ENCODE data around the gene HELZ2.
"Not testable (repeated sequence)": the region's sequence is repeated elsewhere in the genome, so short reads cannot be mapped to it uniquely, and the experiment has no call there.

Gene HELZ2

DNA sequence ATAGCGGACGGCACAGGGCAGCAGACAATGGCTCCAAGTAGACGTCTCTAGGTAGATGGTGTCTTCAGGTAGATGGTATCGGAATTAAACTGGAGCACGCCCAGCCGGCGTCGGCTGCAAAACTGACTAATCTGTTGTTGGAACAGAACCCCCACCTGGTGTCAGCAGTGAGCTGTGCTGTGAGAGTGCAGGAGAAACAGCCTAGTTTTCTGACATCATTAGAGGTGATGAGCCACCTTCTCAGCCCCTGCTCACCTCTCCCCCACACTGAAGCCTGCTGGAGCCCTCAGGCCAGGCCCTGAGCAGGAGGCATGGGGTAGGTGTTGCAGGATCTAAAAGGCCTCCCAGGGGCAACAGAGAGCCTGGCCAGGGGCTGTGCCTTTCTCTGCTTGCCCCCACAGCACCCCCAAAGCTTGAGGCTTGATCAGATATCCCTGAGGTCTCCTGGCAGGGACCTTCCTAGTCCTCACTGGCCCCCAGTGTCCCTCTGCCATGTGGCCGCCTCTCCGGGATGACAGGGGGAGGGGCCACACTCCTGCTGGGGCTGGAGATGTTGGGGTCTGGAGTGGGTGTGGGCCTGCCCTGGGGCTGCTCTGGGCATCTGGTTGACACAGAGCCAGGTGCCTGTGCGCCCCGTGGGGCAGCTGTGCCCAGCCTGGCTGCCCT lies 6.9 kb upstream of the HELZ2 start:
- DNase-seq (ENCODE audit: low read depth in 2 of 2, low spot score in 1 of 2), result peak in 1 of 2 donors; percentile 56

DNA sequence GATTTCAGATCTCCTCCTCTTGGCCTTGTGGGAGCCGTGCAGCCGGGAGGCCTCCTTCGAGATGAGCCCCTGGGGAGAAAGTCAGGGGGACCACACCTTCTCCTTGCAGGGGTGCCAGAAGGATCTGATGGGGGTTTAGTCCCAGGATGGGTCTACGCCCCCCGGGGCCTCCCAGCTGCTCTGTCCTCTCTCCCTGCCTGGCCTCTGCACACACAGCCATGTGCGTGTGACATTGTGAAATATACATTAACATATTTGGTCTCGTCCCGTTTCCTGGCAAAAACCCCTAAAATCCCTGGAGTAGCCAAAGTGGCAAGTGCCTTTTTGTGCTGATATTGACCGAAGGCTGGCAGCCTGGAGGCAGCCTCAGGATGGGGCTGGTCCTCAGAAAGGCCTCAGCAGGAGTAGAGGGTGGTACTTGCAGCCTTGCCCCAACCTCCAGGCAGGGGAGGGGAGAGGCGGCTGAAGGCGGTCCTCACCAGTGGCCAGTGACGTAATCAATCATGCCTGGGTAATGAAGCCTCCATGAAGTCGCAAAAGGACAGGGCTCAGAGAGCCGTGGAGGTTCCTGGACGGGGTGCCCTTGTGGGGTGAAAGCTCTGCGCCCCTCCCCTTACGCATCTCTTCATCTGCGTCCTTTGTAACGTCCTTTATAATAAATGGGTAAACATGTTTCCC lies 5.1 kb upstream of the HELZ2 start:
- no peak for DNase-seq (ENCODE audit: low read depth in 2 of 2, low spot score in 1 of 2)

DNA sequence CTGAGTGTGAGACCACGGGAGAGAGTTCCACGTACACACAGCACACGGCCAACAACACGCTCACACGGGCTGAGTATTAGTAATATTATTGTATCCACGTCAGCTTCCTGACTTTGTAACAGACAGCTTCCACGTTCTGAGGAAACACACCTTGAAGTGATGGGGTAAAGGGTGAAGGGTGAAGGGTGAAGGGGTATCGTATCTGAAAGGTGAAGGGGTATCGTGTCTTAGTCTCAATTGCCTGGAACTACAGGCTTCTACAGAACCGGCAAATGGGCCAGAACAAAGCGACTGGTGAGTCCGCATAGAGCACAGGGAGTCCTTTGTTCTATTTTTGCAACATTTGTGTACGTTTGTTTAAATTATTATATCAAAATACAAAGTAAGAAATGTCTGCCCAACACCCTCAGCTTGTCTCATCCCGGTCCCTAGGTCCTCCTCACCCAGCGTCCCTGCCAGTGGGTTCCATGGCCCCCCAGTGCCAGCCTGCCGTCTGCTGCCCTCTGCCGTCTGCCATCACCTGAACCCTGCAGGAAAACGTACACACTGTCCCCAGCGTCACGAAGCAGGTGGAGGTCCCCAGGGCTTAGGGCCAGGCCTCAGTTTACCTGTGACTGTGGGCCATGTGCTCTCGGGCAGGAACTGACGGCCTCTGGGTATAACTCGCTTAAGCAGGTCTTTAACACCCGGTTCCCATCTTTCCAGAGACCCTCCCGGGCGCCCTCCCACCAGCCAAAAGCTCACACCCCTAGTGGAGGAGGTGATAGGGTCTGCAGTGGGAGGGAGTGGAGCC lies 4.4 kb upstream of the HELZ2 start:
- no peak for DNase-seq (ENCODE audit: low read depth in 2 of 2, low spot score in 1 of 2)

DNA sequence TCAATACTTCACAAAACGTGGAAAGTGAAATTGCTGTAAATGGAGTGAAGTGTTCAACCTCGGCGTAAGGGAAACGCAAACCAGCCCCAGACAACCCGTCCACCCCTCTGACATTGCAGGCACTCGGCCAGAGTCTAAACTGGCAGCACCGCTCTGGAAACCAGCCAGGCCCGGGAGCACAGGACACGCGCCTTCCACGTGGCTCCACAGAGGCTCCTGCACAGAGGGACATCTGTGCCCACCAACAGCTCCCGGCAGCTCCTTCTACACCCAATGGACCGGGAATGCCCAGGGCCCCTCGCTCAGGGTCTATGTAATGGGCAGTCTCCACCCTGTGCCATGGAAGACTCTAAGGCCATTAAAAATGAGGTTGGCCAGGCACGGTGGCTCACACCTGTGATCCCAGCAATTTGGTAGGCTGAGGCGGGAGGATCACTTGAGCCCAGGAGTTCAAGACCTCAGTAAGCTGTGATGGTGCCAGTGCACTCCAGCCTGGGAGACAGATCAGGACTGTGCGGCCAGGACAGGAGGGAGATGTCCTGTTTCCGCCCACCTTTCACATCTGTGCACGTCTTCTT lies 3.4 kb upstream of the HELZ2 start:
- DNase-seq (ENCODE audit: low read depth in 2 of 2, low spot score in 1 of 2), result no peak

DNA sequence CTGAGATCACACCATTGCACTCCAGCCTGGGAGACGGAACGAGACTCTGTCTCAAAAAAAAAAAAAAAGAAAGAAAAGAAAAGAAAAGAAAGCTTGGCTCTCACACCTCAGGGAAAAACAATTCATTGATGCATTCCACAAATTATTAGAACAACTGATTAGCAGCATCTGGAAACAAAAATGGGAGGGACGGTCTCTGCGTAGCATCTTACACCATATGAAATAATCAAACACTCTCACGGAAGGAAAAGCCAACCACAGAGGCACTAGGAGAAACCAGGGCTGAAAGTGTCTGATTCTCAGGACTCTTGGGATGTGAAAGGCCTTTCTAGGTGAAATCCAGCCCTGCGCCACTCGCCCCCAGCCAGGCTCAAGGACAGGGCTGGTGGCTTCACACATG lies 2.3 kb upstream of the HELZ2 start:
- DNase-seq (ENCODE audit: low read depth in 2 of 2, low spot score in 1 of 2), result no peak

DNA sequence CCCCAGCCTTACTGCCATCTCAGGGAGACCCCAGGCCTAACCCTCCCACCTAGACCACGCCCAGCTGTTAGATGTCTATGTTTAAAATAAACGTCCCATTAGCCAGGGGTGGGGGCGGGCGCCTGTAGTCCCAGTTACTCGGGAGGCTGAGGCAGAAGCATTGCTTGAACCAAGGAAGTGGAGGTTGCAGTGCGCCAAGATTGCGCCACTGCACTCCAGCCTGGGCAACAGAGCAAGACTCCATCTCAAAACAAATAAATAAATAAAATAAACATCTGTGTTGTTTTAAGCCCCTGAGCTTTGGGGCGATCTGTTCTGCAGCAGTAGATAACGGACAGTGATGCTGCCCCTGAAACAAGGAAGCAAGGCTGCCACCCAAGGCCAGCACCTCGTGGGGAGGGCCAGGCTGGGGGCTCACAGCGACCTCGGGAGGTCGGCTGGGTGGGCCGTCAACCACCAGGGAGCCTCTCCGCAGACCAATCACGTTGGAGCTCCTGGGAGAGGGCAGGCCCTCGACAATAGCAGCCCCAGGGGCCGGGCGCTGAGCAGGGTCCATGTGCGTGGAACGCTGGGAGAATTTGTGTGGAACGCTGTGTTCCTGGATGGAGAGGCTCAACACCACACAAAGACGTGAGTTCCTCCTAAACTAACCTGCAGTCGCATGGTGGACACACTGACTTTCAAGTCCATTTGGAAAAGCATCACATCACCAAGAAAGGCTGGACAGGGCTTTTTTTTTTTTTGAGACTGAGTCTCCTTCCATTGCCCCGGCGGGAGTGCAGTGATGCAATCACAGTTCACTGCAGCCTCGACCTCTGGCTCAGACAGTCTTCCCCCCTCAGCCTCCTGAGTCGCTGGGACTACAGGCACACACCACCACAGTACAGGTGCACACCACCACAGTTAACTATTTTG lies 1.0 kb upstream of the HELZ2 start:
- no peak for DNase-seq (ENCODE audit: low read depth in 2 of 2, low spot score in 1 of 2)

DNA sequence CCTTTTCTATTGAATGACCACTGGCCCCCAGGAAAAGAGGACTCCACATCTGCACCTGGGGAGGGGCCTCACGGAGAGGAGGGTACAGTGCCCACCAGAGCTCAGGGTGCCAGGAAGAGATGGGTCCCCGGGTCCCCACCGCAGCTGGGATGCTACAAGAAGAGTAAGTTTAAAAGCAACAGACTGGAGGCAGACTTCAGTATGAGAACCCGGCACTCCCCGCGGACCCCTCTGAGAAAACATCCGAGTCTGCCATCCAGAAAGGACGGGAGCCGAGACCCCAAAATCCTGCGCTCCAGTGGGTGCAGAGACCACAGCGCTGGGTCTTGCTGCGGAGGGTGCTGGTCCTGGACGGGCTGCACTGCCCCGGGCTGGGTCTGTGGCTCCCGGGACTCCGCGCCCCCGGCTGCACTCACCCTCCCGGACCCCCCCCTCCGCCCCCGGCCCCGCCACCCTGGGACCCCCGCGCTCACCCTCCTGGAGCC lies 350 bp downstream of the HELZ2 start:
- DNase-seq (ENCODE audit: low read depth in 2 of 2, low spot score in 1 of 2), result no peak

DNA sequence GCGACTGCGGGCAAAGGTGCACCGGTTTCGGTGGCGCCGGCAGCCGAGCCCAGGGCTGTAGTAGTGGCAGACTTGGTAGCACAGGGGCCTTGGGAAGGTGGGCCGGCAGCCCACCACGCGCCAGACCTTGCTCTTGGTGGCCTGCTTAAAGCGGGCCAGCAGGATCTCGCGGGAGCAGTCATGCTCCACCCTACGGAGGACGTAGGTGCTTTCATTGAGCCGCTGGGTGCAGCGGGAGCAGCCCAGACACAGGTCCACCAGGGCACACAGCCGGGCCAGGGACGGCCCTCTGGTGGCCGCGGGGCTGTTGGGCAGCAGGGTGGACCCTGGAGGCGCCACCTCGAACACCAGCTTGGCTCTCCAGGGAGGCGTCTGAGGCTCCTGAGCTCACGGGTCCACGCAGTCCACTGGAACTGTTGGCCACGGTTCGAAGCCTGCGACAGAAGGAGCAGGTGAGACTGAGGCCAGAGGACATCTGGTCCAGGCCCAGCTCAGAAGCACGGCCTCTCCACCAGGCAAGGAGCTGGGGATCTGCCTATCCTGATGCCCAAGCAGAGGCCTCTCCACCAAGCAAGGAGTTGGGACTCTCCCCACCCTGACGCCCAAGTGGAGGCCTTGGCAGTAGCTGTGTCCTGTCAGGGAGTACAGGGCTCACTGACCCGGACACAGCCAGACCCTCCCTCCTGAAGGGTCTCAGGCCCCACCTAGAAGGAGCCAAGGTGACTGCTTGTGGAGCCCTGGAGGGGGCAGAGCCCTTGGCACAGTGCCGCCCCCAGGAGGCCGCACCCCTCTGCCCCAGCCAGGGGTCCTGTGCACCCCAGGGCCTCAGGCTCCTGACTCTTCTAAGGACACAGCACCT lies 1.0 kb downstream of the HELZ2 start:
- DNase-seq (ENCODE audit: low read depth in 2 of 2, low spot score in 1 of 2), result no peak

DNA sequence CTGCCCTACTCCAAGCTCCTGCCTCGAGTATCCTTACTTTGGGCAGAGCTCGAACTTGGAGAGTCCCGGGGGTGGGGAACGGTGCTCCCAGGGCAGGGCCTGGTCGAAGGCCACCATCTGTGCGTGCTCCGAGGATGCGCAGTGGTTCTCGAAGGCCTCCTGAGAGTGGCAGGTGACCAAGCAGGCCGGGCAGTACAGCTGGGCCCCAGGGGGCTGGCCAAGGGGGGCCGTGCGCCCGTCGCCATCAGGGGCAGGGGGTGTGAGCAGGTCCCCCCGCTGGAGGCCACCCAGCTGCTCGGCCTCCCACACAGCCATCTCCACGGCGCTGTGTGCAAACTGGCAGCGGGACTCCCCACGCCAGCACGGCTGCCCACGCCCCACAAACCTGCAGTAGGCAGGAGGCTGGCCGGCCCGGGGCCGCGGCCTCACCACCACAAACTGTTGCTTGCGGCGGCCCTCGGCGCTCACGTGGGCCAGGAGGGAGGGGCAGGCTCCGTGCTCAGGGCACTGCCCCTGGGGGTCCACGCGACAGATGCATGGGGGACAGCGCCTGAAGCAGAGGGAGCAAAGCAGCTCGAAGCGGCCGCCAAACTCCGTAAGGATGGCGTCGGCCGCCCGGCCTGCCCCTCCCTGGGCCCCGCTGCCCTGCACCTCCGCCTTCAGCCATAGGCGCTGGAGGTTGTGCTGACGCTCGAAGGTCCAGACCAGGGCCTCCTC lies 1.8 kb downstream of the HELZ2 start:
- DNase-seq (ENCODE audit: low read depth in 2 of 2, low spot score in 1 of 2), result no peak

DNA sequence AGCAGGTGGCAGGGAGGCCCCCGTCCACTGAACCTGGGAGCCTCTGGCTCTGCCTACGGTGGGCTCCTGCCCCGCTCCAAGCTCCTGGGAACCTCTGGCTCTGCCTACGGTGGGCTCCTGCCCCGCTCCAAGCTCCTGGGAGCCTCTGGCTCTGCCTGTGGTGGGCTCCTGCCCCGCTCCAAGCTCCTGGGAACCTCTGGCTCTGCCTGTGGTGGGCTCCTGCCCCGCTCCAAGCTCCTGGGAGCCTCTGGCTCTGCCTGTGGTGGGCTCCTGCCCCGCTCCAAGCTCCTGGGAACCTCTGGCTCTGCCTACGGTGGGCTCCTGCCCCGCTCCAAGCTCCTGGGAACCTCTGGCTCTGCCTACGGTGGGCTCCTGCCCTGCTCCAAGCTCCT lies 3.0 kb downstream of the HELZ2 start:
- DNase-seq (ENCODE audit: low read depth in 2 of 2, low spot score in 1 of 2), result not testable (repeated sequence)

DNA sequence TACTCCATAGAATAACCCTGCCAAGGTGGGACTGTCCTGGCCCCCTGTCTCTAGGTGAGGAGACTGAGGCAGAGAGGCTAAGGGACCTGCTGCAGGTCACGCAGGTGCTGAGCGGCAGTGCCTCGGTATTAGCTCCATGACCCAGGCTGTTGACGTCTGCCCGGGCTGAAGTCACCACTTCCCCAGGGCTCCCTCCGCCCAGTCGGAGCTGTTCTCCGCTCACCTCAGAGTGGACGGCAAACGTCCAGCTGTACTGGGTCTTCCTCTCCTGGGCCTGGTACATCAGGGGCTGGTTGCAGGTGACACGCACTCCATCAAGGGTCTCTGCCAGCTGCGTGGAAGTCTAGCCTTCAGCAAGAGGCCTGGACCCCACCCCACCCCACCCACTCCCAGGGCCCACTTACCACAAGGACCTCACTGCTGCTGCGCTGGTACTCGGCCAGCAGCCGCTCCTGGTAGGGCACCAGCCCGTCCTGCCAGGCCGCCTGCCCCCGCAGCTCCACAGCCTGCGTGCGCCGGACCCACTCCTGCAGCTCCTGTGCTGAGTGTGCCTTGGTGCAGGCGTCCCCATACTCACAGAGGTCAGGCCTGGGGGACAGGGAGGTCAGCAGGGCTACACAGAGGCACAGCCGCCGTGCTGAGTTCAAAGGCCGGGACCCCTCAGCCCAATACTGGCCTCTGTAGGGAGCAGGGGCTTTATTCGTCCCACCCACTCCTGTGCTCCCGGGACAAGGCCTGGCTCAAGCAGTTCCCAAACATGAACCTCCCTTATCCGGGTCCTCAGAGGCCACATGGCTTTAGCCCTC lies 3.6 kb downstream of the HELZ2 start:
- DNase-seq (ENCODE audit: low read depth in 2 of 2, low spot score in 1 of 2), result no peak

DNA sequence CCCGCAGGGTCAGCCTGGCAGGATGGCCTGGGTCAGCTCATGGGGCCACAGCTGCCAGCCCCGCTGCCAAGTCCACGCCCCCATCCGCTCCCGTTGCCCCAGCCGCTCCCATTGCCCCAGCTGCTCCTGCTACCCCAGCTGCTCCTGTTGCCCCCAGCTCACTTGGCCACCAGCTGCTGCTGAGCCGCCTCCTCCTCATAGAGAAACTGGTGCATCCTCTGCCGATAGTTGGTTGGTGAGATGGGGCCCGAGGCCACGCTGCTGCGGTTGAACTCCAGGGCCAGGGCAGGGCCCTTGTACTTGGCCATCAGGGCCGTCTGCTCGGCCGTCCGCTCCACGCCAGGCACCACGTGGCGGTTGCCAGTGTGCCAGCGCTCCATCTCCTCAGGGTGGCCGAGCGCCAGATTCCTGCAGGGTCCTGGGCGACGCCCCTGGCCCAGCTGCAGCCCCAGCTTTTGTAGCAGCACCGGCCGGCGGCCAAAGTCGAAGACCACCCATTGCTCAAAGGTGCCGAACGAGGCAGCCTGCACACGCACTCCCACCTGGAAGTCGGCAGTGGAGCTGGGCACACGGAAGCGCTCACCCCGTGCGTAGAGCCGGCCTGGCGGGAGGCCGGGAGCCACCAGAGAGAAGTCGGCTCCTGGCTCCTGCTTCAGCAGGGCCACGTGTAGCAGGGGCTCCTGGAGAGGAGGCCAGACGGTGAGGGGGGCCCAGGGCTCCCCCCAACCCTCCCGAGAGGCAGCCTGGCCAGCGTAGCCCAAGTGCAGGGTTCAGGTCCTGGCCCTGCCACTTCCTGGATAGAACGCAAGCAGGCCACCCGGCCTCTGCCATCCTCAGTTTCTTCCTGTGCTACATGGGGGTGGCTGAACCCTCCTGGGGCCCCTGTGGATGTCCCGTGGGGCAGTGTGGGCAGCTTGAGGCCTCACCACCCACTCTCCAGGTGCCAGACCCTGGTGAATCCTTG lies 4.8 kb downstream of the HELZ2 start:
- DNase-seq (ENCODE audit: low read depth in 2 of 2, low spot score in 1 of 2), result no peak

DNA sequence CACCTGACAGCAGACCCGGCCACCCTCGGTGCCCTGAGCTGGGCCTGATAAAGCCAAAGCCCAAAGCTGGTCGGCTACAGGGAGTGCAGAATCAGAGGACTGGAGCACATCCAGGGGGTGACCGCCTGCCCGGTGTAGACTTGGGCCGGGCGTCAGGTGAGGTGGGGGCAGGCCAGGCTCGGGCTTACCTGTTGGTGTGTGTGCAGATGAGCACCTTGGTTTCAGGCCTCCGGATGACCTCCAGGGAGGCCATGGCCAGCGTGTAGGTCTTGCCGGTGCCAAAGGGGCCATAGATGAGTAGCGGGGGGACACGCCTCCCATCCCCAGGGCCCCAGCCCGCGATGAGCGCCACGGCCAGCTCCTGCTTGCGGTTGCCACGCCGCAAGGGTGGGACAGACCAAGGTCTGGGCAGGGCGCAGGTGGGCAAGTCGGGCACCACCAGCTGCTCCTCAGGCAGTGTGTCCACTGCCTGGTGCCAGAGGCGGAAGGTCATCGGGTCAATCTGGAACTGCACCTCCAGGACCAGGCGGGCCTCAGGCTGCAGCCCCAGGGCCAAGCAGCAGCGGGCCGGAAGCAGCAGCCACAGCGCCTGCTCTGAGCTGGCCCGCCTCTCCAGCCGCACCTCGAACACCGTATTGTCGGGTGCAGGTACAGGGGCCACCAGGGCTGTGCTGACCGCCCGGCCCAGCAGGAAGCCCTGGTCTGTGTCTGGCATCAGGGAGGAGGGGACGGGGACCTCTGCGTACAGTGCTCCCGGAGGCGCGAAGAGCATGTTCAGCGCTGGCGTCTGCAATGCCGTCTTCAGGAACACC lies 5.7 kb downstream of the HELZ2 start:
- no peak for DNase-seq (ENCODE audit: low read depth in 2 of 2, low spot score in 1 of 2)

DNA sequence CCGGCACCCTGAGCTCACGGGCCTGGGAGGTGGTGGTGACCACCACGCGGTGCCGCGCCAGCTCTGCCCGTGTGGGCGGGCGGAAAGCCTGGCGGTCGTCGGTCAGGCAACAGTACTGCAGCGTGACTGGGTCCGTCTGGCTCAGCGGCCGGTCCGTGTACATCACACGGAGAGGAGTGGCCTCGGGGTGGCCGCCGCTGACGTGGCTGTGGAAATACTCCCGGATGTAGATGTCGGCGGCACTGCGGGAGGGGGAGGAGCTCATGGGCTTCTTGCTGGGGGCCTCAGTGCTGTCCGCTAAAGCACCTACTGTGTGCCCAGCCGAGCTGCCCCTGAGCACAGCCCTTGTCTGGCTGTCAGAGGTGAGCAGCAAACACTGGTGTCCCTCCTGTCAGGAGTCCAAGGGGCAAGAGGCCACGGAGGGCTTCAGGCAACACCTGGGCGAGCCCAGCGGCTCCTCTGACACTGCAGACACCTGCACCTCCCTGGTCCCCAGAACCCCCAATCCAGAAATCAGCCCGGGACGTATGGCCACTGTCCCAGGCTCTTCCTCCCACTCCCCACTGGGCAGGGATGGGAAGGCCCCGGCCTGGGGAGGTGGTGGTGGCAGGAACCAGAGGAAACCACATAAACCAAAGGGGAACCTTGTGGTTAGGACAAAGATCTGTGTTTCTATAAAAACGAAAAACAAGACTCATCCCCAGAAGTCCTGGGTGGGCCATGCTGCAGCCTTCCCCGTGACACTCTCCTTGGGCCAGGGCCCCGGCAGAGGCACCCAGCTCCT lies 6.5 kb downstream of the HELZ2 start:
- no peak for DNase-seq (ENCODE audit: low read depth in 2 of 2, low spot score in 1 of 2)

DNA sequence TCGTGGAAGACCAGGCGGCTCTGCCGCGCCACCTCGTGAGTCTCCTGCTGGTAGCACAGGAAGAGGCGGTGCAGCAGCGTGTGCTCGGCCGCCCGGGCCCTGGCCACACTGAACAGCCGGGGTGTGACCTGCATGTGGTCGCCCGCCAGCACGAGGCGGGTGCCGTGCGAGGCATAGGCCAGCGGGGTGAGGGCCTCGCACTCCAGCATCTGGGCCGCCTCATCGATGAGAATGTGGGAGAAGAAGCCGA lies 7.0 kb downstream of the HELZ2 start:
- DNase-seq (ENCODE audit: low read depth in 2 of 2, low spot score in 1 of 2), result no peak

Measured in stimulated activated CD8-positive, alpha-beta memory T cell treated with anti-CD3 and anti-CD28 coated beads, Interleukin-4, amount 100 ng/mL, for 1 hour (primary cell).